GM12878 (cell line): ENCODE measurements around the gene PLAGL1.

ENCODE experiments used
- CTCF ChIP-seq, 3 experiments: IDR thresholded peaks in 2 of 3; conservative IDR thresholded peaks in 1 of 3; 2 replicates each; pipeline ENCODE4 v1.5.1; 2011; ENCODE audit warnings: low read depth in 3 of 3, low read length in 3 of 3, mild to moderate bottlenecking in 3 of 3, control low read depth in 2 of 3, moderate library complexity in 2 of 3, inconsistent platforms in 1 of 3, mixed read lengths in 1 of 3; ENCODE audit not compliant: control insufficient read depth in 2 of 3, insufficient read depth in 1 of 3; ENCODE audit errors: extremely low read depth in 1 of 3
- EP300 ChIP-seq, 2 experiments: fragments of 150-350 bp in 1 of 2; IDR thresholded peaks; 2 replicates each; pipeline ENCODE4 v1.6.1; 2011 to 2012; ENCODE audit warnings: low read depth in 2 of 2, low read length in 2 of 2, borderline replicate concordance in 1 of 2, improper control_type of control experiment in 1 of 2, inconsistent platforms in 1 of 2; ENCODE audit not compliant: control insufficient read depth in 1 of 2
- EZH2 ChIP-seq: IDR thresholded peaks from 2 replicates; pipeline ENCODE4 v1.6.1; 2012; ENCODE audit warnings: low read depth, mild to moderate bottlenecking, control low read depth, inconsistent platforms, low read length, borderline replicate concordance; ENCODE audit not compliant: control insufficient read depth
- FOXK2 ChIP-seq: fragments of 450-650 bp; IDR thresholded peaks from 2 replicates; pipeline ENCODE4 v1.6.1; 2017; ENCODE audit warnings: mild to moderate bottlenecking, moderate library complexity
- GATAD2B ChIP-seq: fragments of 450-650 bp; conservative IDR thresholded peaks from 2 replicates; pipeline ENCODE4 v1.6.1; 2017; ENCODE audit warnings: low read depth, mild to moderate bottlenecking, moderate library complexity
- MYC ChIP-seq: IDR thresholded peaks from 2 replicates; pipeline ENCODE4 v1.6.1; 2011; ENCODE audit warnings: mild to moderate bottlenecking, low read length, moderate library complexity, inconsistent platforms; ENCODE audit not compliant: insufficient read depth, insufficient replicate concordance, insufficient read length, severe bottlenecking
- NFYB ChIP-seq: IDR thresholded peaks from 2 replicates; pipeline ENCODE4 v1.6.1; 2011; ENCODE audit warnings: low read depth, mild to moderate bottlenecking, low read length, improper control_type of control experiment, moderate library complexity; ENCODE audit not compliant: insufficient read depth
- POLR2A ChIP-seq: IDR thresholded peaks from 2 replicates; pipeline ENCODE4 v1.6.1; 2011; ENCODE audit warnings: low read depth, mild to moderate bottlenecking, low read length
- POLR2AphosphoS5 ChIP-seq: IDR thresholded peaks from 2 replicates; pipeline ENCODE4 v1.6.1; 2011; ENCODE audit warnings: mild to moderate bottlenecking, low read length, inconsistent platforms
- SRF ChIP-seq, 2 experiments: IDR thresholded peaks; 2 replicates each; pipeline ENCODE4 v1.6.1; 2011; ENCODE audit warnings: low read depth in 2 of 2, low read length in 2 of 2, mild to moderate bottlenecking in 1 of 2, moderate library complexity in 1 of 2

DNA sequence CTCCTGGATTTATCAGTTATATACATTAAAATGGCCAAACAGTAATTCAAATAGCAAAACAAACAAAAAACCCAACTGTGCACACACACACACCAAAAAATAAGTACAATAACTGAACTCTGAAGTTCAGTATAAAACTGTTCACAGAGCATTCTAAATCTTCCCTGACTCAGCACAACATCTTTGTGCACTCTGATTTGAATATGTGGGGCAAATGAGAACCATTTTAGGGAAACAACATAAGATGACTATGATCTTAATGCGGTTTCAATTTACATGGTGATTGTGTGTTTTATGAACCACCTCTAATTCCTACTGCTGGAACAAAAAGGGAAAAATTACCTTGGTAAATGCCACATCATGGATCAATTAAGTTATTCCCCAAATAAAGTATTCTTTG, 41.7 kb downstream of the PLAGL1 start:
- TF ChIP-seq POLR2AphosphoS5 (no peak), POLR2A (no peak), CTCF (IDR thresholded peaks at IDR 0.05 in 2 of 3, conservative IDR thresholded peaks at IDR 0.05 in 1 of 3; ENCODE audit: control insufficient read depth in 2 of 3, extremely low read depth in 1 of 3, insufficient read depth in 1 of 3, low read depth in 3 of 3, low read length in 3 of 3) (no peak), MYC (no peak), EP300 (IDR thresholded peaks at IDR 0.05; ENCODE audit: borderline replicate concordance in 1 of 2, control insufficient read depth in 1 of 2, low read depth in 2 of 2, low read length in 2 of 2) (no peak), SRF (IDR thresholded peaks at IDR 0.05; ENCODE audit: low read depth in 2 of 2, low read length in 2 of 2) (no peak), EZH2 (no peak), FOXK2 (no peak), GATAD2B (no peak), NFYB (no peak)
